Activated naive CD4-positive, alpha-beta T cell (primary cell): ENCODE results near the gene ATP6V0D1.
"Not testable (repeated sequence)": the region's sequence is repeated elsewhere in the genome, so short reads cannot be mapped to it uniquely, and the experiment has no call there.

ENCODE experiments used
- DNase-seq, 4 experiments: peaks; one replicate each; lab custom pipeline; 2025; lab: John Stamatoyannopoulos, UW

ATP6V0D1 gene

DNA sequence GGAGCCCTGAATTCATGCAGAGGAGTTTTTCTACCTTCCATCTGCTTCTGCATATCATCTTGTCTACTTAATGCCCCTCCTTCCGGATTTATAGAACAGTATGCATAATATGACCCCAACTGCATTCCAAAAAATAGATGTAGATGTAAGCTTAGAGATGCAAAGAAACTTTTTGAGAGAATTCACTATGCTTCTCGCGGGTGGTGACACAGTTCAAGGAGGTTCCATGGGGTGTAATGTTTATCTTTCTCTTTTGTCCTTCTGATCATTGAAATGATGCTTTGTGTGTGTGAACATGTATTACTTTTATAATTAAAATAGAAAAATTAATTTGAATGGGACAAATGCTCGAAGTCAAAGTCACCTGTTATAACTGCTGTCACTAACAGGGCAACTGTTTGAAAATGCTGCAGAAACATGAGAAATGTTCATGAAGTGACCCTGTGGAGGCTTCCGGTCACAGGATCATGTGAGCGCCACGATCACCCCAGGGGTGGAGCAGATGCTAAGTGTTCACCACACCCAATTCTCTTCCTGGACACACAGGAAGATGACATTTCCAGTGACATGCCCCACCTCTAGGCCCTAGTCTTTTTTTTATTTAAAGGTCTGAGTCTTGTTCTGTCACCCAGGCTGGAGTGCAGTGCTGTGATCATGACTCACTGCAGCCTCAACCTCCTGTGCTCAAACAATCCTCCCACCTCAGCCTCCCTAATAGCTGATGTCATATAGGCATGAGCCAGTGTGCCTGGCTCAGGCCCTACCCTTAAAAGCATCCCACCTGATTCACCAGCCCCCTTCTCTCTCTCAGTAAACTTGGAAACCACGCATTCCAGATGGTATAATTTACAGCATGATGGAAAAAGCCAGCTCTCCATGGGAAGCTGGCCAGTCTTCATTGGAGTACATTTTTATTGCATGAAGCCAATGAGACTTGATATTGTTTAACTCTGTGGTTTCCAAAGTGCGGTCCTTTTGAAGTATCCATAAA, 23.4 kb upstream of the ATP6V0D1 start:
- DNase-seq = peak in 2 of 4 experiments; percentile 14 to 15

DNA sequence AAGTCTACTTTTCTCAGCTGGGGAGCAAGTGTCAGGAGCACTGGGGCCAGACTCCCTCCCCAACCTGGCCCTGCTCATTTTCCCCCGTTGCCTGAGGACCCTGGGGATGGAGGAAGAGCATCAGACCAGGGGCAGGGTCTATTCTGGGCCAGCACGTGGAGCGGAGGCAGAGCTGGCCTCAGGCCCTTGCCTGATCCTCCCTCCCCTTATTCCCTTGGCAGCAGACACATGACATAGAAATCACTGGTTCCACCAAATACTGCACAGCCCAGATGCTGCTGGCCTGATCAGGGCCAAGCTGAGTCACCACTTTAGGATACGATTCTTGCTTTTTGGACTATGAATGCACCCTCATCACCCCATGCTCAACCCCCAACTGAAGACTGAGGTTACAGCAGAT, 18.1 kb upstream of the ATP6V0D1 start:
- DNase-seq = no peak

DNA sequence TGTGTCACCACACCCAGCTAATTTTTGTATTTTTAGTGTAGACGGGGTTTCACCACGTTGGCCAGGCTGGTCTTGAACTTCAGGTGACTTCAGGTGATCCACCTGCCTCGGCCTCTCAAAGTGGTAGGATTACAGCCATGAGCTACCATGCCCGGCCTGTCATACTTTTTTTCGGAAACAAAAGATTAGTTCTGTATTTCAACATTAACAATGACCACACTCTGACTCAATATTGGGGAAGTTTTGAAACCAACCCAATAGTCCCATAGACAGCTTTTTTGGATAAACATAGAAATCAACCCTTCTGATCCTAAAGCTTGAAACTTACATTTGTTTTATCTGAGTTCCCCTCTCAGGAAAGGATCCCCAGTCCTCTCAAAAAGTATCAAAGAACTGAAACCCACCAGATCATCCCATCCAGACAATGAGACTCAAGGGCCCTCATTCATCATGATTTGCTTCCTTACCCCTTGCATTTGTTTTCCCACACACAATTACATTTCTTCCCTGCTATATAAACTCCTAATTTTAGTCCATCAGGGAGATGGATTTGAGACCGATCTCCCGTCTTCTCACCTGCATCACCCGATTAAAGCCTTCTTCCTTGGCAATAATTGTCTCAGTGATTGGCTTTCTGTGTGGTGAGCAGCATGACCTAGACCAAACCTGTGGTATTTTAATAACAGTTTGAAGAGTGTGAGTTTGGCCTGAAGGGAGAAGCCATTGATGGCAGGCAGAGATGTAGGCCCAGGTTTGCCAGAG, 9.6 kb upstream of the ATP6V0D1 start:
- DNase-seq = no peak

DNA sequence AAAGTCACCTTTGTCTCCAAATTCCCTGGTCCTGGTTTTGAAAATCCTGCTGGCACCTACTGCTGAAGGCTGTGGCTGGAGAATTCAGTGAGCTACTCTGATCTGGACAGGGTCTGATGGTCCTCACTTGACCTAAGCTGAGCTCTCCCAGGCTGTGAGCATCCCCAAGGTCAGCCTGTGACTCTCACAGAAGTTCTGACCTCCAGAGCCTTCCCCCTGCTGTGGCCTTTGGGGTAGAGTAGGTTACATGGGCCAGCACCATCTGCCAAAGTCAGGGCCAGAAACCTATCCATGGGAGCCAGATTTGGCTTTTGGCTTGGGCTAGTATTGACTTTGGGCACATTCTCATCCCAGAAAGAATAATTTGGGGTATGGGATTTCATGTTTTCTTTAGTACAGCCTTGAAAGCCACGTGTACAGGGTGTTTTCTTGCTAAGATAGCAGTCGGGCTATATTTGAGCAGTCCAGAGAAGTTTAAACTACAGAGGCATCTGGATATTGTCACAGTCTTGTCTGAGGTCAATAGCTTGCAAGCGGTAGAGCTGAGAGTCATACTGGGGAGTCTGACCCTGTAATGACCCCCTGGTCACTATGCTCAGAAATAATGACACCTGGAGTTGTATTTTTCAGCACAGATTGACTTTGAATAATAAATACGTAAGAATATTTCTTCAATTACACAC, 8.6 kb upstream of the ATP6V0D1 start:
- DNase-seq = no peak

DNA sequence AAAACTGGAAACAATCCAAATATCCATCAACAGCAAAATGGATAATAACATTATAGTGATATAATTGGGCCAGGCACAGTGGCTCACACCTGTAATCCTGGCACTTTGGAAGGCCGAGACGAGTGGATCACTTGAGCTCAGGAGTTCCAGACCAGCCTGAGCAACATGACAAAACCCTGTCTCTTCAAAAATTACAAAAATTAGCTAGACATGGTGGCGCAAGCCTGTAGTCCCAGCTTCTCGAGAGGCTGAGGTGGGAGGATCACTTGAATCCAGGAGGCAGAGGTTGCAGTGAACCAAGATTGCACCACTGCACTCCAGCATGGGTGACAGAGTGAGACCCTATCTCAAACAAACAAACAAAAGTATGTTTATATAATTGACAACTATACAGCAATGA, 6.6 kb upstream of the ATP6V0D1 start:
- not testable (repeated sequence) for DNase-seq

DNA sequence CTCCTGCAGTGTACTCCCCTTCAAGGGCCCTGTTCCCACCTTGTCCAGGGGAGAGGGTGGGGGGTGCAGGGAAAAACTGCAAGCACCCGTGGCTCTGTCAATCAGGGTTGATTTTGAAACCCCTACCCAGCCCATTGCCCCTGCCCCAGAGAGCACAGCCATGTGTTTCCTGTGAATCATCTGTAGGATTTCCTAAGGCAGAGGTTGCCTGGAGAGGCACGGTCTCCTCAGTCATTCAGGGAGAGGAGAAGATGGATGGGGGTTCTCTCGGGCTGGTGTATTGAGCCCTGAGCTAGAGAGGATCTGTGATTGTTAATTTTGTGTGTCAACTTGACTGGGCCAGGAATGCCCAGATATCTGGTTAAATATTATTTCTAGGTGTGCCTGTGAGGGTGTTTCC, 5.8 kb upstream of the ATP6V0D1 start:
- no peak for DNase-seq

DNA sequence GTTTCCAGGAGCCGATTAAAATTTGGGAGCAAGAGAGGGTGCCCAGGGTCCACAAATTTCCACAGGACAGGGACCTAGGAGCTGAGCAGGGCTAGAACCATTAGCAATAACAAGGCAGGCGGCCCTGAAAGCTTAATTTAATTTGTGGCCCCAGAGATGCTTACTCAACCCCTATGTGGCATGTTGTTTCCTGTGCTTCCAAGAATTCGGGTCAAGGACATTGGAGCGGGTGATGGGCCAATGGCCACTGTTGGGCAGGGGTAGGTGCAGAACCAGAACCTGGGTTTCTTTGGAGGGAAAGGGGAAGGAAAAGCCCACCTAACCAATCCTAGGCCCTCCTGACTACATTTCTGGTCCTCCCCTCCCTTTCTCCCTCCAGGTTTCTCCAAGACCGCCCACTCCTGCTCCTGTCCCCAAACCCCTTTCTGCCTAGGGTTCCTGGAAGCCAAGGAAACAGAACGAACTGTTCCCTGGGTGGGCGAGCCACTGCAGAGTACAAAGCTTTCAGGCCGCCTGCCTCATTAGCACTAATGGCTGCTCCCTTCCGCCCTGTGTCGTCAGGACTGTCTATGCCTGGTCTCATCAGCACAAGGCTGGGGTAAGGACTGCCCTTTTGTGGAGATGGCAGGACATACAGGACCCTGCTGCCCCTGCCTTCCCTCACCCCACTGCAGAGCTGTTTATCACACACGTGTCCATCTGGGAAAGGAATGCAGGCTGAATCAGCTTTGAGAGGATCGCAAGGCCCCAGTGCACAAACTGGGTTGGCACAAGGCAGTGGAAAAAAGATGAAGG, 3.0 kb upstream of the ATP6V0D1 start:
- DNase-seq = no peak

DNA sequence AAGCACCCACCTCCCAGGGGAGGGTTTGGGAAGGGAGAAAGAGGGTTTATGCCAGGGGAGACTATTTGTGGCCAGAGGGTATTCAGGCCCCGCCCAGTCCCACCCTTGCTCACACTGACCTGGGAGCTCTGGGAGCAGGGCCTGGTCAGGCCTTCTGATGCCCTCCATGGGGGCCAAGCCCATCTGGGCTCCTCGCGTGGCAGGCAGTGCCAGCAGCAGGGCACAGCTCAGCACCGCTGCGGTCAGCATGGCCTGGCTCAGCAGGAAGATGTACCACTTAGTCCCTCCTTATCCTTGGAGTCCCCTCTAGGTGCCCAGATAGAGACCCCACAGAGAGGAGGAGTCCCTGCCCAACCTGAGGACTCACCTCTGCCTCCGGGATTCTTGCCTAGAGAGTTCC, 2.2 kb upstream of the ATP6V0D1 start, which contains the start of gene AGRP:
TSS of gene AGRP (minus strand) at position 398 of the 400 bp plus-strand sequence. CDS start at position 249, 149 bp downstream.
- no peak for DNase-seq

DNA sequence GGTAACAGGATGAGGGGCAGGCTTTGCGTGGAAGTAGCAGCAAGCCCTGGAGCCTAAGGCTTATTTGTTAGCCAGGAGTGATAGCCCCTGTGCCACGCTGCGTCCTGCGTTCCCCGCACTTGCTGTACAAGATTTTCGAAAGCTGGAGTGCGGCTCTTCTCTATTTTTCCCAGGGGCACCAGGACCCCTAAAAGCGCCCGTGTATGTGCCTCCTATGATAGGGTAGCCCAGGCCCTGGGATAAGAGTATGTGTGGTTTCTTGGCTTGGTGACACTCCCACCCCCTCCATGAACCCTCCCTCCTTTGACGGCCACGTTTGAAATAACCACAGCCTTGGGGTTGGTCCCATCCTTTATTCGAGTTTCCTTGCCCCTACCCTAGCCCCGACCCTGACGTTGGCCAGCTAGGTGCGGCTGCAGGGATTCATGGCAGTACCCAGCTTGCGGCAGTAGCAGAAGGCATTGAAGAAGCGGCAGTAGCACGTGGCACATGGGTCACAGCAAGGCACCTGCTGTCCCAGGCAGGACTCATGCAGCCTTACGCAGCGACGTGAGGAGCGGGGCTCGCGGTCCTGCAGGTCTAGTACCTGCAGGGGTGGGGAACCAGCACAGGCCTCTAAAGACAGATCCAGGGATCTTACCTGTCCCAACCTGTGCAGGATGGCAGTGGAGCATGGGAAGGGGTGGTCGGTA, 1.4 kb upstream of the ATP6V0D1 start:
- DNase-seq = no peak

DNA sequence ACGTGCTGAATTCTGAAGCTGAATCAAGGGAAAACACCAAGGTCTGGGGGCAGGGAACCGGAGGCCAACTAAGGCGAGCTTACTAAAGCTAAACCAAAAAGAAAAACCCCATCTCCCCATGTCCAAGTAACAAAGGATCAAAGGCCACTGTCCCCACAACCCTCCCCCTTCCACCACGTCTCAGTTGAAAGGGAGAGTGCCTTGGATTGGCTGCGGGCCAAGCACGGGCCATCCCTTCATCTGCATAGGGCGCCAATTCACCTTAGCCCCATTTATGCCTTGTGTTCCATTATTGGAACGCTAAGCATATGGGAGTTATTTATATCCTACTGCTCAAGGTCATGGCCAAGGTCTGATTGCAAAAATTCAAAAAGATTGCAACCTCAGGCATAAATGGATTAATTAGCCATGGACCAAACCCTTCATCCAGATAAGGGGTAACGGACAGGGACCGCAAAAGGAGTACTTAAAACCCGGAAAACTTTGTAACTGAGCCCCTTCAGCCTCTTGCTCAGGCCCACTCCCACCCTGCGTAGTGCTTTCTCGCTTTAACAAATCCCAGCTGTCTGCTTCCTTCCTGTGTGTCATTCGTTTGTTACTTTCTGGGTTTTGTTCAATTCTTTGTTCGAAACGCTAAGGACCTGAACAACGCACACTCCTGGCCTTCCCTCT, 740 bp upstream of the ATP6V0D1 start:
- DNase-seq = peak in 1 of 4 experiments; percentile 29

DNA sequence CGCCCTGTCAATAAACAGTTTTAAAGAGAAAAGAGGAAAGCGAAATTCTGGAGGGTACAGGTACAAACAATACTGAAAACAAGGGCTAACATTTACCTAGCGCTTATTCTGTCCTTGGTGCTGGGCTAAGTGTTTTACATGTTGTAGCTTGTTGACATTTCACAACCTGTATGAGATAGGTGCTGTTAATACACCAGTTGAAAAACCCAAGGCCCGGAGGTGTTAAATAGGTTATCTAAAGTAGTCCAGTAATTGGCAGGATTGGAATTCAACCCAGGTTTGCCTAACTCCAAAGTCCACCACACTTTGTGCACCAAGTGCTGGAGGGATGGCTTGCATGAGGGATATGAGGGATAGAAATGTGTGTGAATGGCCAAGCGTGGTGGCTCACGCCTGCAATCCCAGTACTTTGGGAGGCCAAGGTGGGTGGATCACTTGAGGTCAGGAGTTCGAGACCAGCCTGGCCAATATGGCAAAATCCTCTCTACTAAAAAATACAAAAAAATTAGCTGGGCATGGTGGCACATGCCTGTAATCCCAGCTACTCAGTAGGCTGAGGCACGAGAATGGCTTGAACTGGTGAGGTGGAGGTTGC, 2.9 kb downstream of the ATP6V0D1 start:
- no peak for DNase-seq

DNA sequence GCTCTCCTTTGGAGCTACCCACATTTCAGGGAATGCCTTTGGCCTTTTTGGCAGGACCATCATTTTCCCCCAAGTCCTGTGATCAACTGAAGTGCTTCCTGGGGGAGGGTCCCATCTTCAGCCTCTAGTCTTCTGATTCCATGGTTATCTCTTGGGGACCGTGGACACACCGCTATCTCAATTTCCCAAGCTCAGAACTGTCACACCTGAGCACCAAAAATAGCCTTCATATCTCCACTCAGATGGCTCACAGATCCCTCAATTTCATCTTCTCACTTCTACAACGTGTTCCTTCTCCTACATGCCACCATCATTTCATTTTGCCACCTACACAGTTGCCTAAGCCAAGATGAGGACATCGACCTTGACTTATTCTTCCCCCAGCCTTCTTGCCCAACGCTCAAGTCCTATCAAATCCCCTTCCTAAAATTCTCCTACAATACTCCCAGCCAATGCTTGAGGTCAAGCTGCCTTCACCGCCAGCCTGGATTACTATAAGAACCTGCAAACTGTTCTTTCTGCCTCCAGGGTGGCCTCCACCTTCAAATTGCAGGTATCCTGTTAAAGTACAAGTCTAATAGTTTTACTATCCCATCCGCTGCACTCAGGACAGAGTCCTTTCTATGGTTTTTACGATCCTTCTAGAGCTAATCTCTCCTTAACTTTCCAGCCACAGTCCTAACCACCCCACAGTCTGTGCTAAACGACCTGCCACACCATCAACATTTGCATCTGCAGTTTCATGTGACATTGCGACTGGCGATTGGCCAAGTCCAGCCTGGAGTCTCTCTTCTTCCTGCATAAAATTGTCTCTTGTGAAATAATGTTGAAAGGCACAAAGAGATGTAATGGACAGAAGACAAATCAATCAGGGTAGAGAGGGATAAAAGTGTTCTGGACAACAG, 6.2 kb downstream of the ATP6V0D1 start:
- DNase-seq = no peak

DNA sequence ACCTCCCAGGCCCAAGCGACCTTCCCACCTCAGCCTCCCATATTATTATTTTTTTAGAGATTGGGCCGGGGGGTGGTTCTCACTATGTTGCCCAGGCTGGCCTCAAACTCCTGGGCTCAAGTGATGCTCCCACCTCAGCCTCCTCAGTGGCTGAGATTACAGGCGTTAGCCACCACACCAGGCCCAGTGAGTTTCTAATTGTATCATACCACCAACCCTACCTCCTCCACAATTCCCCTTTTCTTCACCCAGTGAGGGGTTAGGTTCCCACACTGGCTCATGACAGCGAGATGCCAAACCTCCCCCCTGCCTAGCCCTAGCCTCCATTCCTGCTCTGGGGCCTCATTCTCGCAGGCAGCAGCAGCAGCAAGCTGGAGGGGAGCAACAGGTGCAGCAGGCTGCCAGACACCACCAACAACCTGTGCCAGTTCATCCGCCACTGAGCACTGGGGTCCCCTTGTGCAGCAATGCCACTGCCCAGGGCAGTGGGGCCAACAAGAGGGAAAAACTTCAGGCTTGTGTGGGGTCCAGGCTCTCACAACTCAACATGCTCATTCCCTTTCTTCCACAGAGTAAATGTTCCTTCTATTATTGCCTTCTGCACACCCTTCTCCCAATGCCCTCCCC, 9.1 kb downstream of the ATP6V0D1 start:
- no peak for DNase-seq

DNA sequence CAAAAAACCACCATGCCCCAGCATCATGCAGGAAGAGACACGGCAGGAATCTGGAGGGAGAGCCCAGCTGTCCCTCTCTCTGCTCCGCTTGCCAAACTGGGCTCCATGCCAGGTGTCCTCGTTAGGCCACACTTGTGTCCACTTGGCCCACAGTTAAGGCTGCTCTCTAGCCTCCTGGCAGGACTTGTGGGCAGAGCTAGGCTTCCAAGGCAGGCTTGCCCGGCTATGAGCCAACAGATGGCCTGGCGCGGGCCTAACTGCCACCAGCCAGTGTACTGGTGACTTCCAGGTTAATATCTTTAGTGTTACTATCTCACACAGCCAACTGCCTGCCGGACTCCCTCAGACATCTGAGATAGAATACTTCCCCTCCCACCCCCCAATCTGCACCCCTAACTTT, 10.6 kb downstream of the ATP6V0D1 start:
- no peak for DNase-seq

DNA sequence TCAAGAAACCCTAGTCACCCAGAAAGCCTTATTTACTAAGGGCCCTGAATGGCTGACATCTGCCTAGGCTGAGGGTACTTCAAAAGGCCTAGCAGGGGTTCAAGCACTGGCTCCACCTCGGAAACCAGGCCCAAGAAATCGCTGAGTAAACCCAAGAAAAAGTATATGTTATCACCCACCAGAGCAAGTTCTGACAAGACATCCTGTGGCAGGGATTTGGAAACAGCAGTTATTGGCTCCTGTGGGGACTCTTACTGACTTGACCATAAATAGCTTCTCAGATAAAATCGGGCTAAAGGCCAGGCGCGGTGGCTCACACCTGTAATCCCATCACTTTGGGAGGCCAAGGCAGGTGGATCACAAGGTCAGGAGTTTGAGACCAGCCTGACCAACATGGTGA, 12.2 kb downstream of the ATP6V0D1 start:
- DNase-seq = no peak

DNA sequence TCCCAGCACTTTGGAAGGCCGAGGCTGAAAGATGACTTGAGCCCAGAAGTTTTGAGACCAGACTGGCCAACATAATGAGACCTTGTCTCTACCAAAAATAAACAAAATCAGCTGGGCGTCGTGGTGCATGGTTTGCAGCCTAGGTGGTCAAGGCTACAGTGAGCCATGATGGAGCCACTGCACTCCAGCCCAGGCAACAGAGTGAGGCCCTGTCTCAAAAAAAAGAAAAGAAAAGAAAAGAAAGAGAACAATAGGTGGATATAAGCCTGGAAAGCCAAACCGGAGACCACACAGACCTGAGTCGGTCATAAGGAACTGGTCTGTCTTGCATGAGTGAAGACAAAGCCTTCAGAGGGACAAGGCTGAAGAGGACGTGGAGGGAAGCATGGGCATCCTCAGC, 14.4 kb downstream of the ATP6V0D1 start:
- DNase-seq = no peak

DNA sequence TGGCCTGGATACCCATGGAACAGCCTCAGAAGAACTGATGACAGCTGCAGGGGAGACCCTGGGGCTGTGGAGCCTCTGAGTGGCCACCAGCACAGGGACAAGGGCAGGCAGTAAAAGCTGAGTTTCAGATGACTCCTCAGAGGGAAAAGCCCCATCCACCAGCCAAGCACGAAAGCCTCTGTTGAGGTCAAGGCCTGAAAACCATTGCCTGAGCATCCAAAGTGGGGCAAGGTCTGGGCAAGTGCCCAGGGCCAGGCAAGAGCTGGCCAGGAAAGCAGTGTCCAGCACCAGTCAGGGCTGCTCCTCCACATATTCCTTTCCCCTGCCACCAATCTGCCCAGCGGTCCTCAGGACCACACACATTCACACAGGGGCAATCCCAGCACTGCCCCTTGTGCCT, 16.4 kb downstream of the ATP6V0D1 start:
- no peak for DNase-seq

DNA sequence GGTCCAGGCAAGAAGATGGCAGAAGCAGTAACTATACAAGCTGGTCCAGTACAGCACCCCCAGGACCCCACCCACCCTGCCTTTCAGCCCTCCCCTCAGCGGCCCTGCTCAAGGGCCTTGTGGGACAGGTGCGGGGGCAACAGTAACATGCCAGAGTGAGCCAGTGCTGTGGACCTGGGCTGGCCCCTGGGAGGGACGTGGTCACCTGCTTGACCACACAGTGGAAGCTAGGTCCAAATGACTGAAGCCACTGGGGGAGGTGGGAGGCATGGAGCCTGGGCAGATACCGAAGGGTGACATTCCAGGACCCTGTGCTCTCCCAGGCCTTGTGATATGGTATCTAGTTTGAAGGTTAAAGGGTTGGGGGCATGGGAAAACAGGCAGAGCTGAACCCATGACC, 17.3 kb downstream of the ATP6V0D1 start:
- DNase-seq = no peak
